HepG2 (cell line): ENCODE data around the gene SPARC. TPM values are rescaled to one million over a fixed set of nuclear protein-coding genes. Genes with fewer than 3 reads are reported as not detected.
A peak's percentile ranks its signal among the peaks of the same experiment; 100 is the strongest.

Source experiments
- ESRRA ChIP-seq: sonication (generic); formaldehyde crosslinking; IDR thresholded peaks from 2 replicates; pipeline ENCODE4 v1.5.1; 2020; ENCODE audit warnings: mild to moderate bottlenecking, low read depth, missing genetic modification reagents
- EZH2 ChIP-seq: conservative IDR thresholded peaks from 2 replicates; pipeline ENCODE4 v1.6.1; 2012; ENCODE audit warnings: mild to moderate bottlenecking, low read depth, low read length, moderate library complexity
- KDM2A ChIP-seq: sonication (generic); formaldehyde crosslinking; IDR thresholded peaks from 2 replicates; pipeline ENCODE4 v1.4.0; 2020; ENCODE audit warnings: low read depth, missing genetic modification reagents, borderline replicate concordance
- NKX3-1 ChIP-seq: sonication (generic); formaldehyde crosslinking; IDR thresholded peaks from 2 replicates; pipeline ENCODE4 v1.5.0; 2020; ENCODE audit warnings: missing genetic modification reagents
- ZBTB38 ChIP-seq: sonication (generic); formaldehyde crosslinking; IDR thresholded peaks from 2 replicates; pipeline ENCODE4 v1.5.1; 2020; ENCODE audit warnings: mild to moderate bottlenecking, missing genetic modification reagents
- ZFP36L1 ChIP-seq: sonication (generic); formaldehyde crosslinking; IDR thresholded peaks from 2 replicates; pipeline ENCODE4 v1.8.0; 2022; ENCODE audit warnings: mild to moderate bottlenecking, missing genetic modification reagents, moderate library complexity
- ZNF496 ChIP-seq: sonication (generic); formaldehyde crosslinking; IDR thresholded peaks from 2 replicates; pipeline ENCODE4 v1.8.1; 2023; ENCODE audit warnings: mild to moderate bottlenecking, moderate library complexity, missing genetic modification reagents; ENCODE audit not compliant: insufficient replicate concordance
- ZSCAN12 ChIP-seq: sonication (generic); formaldehyde crosslinking; IDR thresholded peaks from 2 replicates; pipeline ENCODE4 v1.9.0; 2021; ENCODE audit warnings: mild to moderate bottlenecking, missing genetic modification reagents
- polyA plus RNA-seq, 8 experiments: library from polyadenylated mRNA; depleted of rRNA in 3 of 8; stranded (reverse) in 7 of 8; unstranded in 1 of 8; fragments of >200 nt; fragmentation: Illumina TruSeq in 4 of 8; extraction: Trizol in 4 of 8; gene quantifications; 2 replicates each; pipeline versions ENCODE4 v1.2.1 to v1.2.3, GENCODE V29; 2011 to 2016; ENCODE audit warnings: low read depth in 4 of 8, missing spikeins in 1 of 8, mixed read lengths in 1 of 8; ENCODE audit not compliant: insufficient read depth in 1 of 8
- total RNA-seq, 5 experiments: library from RNA; depleted of rRNA; stranded (reverse); fragments of >200 nt; fragmentation: Illumina TruSeq; extraction: Trizol; gene quantifications; 2 replicates each; pipeline ENCODE4 v1.2.3, GENCODE V29; 2016; ENCODE audit warnings: low read depth in 1 of 5
- TF ChIP-seq, protein P1 (sequence below): sonication (generic); formaldehyde crosslinking; IDR thresholded peaks from 2 replicates; pipeline ENCODE4 v1.4.0; 2020; ENCODE audit warnings: missing genetic modification reagents
- TF ChIP-seq, protein P2 (sequence below): sonication (generic); formaldehyde crosslinking; IDR thresholded peaks from 2 replicates; pipeline ENCODE4 v1.5.1; 2020; ENCODE audit warnings: missing genetic modification reagents, mild to moderate bottlenecking, borderline replicate concordance
- TF ChIP-seq, protein P3 (sequence below): sonication (generic); formaldehyde crosslinking; IDR thresholded peaks from 2 replicates; pipeline ENCODE4 v1.8.0; 2022; ENCODE audit warnings: mild to moderate bottlenecking, missing genetic modification reagents, moderate library complexity
- TF ChIP-seq, protein P4 (sequence below): sonication (generic); formaldehyde crosslinking; IDR thresholded peaks from 2 replicates; pipeline ENCODE4 v1.4.0; 2020; ENCODE audit warnings: missing genetic modification reagents; ENCODE audit errors: not compliant biosample characterization

SPARC gene
- total and polyA plus RNA-seq, 2 of the 13 experiments (the other 11 are each of a cell fraction or from before 2014, with no cell fraction given) = 76.7 to 192 TPM

DNA sequence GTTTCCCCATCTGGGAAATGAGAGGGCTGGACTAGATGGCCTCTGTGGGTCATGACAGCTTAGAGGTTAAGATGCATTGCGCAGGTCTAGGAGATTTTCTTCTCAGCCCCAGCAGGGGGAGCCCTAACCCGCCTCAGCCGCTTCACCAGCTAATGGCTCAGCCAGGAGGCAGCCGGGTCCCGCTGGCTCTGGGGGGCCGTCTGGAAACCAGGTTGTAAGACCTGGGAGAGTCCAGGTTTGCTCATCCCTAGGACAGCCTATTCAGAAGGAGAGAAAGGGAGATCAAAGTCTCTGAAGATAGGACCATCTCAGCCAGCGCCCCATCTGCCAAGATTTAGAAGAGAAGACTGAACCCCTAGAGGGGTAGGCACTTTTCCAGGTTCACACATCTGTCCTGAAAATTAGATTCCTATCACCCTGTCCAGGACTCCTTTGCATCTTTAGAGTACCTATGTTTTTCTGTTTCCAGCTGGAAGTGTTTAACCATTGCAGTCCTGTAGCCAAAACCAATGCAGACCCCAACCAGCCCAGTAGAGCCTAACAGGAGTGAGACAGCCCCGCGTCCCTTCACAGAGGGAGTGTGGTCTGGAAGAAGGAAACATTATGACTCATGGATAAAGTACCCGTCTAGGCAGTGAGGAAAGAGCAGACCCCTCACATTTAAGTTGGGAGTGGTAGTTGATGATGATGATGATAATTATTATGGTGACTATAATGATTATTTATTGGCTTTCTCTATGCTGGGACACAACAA, 27.5 kb downstream of the SPARC start (continued):
- TF ChIP-seq ZNF496 (CRISPR knock-in tag) (no peak), NKX3-1 (CRISPR knock-in tag) (no peak), EZH2 (no peak), ZBTB38 (CRISPR knock-in tag) (no peak), KDM2A (CRISPR knock-in tag) (peak; percentile 36; the same call in 1 of the 2 replicates), ZSCAN12 (no peak), ZFP36L1 (CRISPR knock-in tag) (no peak), ESRRA (CRISPR knock-in tag) (no peak)
- TF ChIP-seq, protein P1, sequence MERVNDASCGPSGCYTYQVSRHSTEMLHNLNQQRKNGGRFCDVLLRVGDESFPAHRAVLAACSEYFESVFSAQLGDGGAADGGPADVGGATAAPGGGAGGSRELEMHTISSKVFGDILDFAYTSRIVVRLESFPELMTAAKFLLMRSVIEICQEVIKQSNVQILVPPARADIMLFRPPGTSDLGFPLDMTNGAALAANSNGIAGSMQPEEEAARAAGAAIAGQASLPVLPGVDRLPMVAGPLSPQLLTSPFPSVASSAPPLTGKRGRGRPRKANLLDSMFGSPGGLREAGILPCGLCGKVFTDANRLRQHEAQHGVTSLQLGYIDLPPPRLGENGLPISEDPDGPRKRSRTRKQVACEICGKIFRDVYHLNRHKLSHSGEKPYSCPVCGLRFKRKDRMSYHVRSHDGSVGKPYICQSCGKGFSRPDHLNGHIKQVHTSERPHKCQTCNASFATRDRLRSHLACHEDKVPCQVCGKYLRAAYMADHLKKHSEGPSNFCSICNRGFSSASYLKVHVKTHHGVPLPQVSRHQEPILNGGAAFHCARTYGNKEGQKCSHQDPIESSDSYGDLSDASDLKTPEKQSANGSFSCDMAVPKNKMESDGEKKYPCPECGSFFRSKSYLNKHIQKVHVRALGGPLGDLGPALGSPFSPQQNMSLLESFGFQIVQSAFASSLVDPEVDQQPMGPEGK (CRISPR knock-in tag) = 0 out of 2 replicates have a peak, but pooled peaks have one; percentile 24
- TF ChIP-seq, protein P2, sequence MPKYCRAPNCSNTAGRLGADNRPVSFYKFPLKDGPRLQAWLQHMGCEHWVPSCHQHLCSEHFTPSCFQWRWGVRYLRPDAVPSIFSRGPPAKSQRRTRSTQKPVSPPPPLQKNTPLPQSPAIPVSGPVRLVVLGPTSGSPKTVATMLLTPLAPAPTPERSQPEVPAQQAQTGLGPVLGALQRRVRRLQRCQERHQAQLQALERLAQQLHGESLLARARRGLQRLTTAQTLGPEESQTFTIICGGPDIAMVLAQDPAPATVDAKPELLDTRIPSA (CRISPR knock-in tag) = no peak
- TF ChIP-seq, protein P3, sequence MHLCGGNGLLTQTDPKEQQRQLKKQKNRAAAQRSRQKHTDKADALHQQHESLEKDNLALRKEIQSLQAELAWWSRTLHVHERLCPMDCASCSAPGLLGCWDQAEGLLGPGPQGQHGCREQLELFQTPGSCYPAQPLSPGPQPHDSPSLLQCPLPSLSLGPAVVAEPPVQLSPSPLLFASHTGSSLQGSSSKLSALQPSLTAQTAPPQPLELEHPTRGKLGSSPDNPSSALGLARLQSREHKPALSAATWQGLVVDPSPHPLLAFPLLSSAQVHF (CRISPR knock-in tag) = no peak
- TF ChIP-seq, protein P4, sequence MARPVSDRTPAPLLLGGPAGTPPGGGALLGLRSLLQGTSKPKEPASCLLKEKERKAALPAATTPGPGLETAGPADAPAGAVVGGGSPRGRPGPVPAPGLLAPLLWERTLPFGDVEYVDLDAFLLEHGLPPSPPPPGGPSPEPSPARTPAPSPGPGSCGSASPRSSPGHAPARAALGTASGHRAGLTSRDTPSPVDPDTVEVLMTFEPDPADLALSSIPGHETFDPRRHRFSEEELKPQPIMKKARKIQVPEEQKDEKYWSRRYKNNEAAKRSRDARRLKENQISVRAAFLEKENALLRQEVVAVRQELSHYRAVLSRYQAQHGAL = no peak
